OCI-LY3 (cell line): ENCODE data around the gene ACOXL.

Experiments
- H2AFZ ChIP-seq: fragments of 200-600, 300-600 bp; shearing (Covaris generic); 2 replicates; pipeline ENCODE4 v1.6.0; 2014; ENCODE audit warnings: antibody characterized with exemption, low read depth, low read length
- H3K27ac ChIP-seq: fragments of 200-600, 300-600 bp; sonication (generic); 2 replicates; pipeline ENCODE4 v1.5.1; 2014; ENCODE audit warnings: mild to moderate bottlenecking, low read length, moderate library complexity, mixed read lengths
- H3K27me3 ChIP-seq: fragments of 200-600, 300-600 bp; sonication (generic); 2 replicates; pipeline ENCODE4 v1.6.1; 2014; ENCODE audit warnings: low read depth, low read length, mixed read lengths
- H3K36me3 ChIP-seq: fragments of 200-600, 300-600 bp; sonication (generic); replicated peaks from 2 replicates; pipeline ENCODE3; 2014; ENCODE audit warnings: low read depth, low read length, mixed read lengths
- H3K4me1 ChIP-seq: fragments of 300-600, 200-600 bp; sonication (generic); 2 replicates; pipeline ENCODE4 v1.6.1; 2014; ENCODE audit warnings: low read length, mixed read lengths
- H3K4me2 ChIP-seq: fragments of 200-600, 300-600 bp; sonication (generic); 2 replicates; pipeline ENCODE4 v1.6.1; 2014; ENCODE audit warnings: low read length, mixed read lengths
- H3K4me3 ChIP-seq: fragments of 300-600, 200-600 bp; sonication (generic); 2 replicates; pipeline ENCODE4 v1.5.1; 2014; ENCODE audit warnings: antibody characterized with exemption, mild to moderate bottlenecking, low read length, moderate library complexity
- H3K79me2 ChIP-seq: fragments of 300-600, 200-600 bp; shearing (Covaris generic); 2 replicates; pipeline ENCODE4 v1.6.1; 2014; ENCODE audit warnings: mild to moderate bottlenecking, low read length, mixed read lengths
- H3K9ac ChIP-seq: fragments of 300-600, 200-600 bp; shearing (Covaris generic); 2 replicates; pipeline ENCODE4 v1.6.0; 2014; ENCODE audit warnings: mild to moderate bottlenecking, low read length, moderate library complexity
- H3K9me3 ChIP-seq: fragments of 200-600, 300-600 bp; shearing (Covaris generic); 2 replicates; pipeline ENCODE4 v1.6.1; 2014; ENCODE audit warnings: low read length, mixed read lengths; ENCODE audit not compliant: insufficient read depth
- H4K20me1 ChIP-seq: fragments of 200-600, 300-600 bp; sonication (generic); 2 replicates; pipeline ENCODE4 v1.6.1; 2016; ENCODE audit warnings: low read length, mixed read lengths; ENCODE audit not compliant: insufficient read depth
- EZH2phosphoT487 ChIP-seq: fragments of 200-600 bp; shearing (Covaris generic); IDR thresholded peaks from 2 replicates; pipeline ENCODE4 v1.6.1; 2018; ENCODE audit warnings: antibody characterized with exemption, mixed run types, low read depth
- TF ChIP-seq, protein P1 (sequence below): fragments of 200-600, 300-600 bp; sonication (generic); IDR thresholded peaks from 2 replicates; pipeline ENCODE4 v1.5.1; 2014; ENCODE audit warnings: antibody characterized with exemption, low read length, low read depth

The ACOXL gene

DNA sequence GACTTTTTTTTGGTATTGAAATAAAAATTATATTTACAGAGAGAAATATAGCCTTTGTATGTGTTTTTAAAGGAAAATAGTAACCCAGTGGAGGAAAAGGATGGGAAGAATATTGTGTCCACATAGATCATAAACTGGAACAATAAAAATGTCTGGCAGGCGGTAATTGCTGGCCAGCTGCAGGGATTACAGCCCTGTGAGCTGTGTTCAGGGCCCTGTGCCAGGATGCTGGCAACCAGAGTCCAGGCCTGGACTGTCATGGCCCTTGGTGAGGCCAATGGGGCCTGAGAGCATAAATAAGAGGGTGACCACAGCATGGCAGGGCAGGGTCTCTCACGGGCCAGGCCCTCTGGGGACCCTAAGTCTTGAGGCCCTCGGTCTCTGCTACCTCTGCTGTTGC is 171.2 kb downstream of the ACOXL start:
- Histone ChIP-seq H3K9me3 (no peaks in the 10 kb centered on the region), H3K36me3 (no peaks in the 10 kb centered on the region), H3K9ac (no peak overlapping the region), H3K4me2 (no peak overlapping the region), H3K4me3 (no peak overlapping the region), H3K79me2 (no peaks in the 10 kb centered on the region), H3K27me3 (peaks cover 33% of the 10 kb centered on the region), H3K4me1 (no peaks in the 10 kb centered on the region), H2AFZ (no peak overlapping the region), H4K20me1 (no peaks in the 10 kb centered on the region), H3K27ac (no peak overlapping the region)
- TF ChIP-seq EZH2phosphoT487 = no peak

- Histone ChIP-seq H4K20me1 (no peaks in the 10 kb centered on the region), H3K79me2 (no peaks in the 10 kb centered on the region), H3K4me2 (no peak overlapping the region), H3K27ac (no peak overlapping the region), H3K4me1 (no peaks in the 10 kb centered on the region), H2AFZ (no peak overlapping the region), H3K4me3 (no peak overlapping the region), H3K9me3 (no peaks in the 10 kb centered on the region), H3K27me3 (peaks cover 36% of the 10 kb centered on the region), H3K36me3 (no peaks in the 10 kb centered on the region), H3K9ac (no peak overlapping the region)
- TF ChIP-seq, protein P1, sequence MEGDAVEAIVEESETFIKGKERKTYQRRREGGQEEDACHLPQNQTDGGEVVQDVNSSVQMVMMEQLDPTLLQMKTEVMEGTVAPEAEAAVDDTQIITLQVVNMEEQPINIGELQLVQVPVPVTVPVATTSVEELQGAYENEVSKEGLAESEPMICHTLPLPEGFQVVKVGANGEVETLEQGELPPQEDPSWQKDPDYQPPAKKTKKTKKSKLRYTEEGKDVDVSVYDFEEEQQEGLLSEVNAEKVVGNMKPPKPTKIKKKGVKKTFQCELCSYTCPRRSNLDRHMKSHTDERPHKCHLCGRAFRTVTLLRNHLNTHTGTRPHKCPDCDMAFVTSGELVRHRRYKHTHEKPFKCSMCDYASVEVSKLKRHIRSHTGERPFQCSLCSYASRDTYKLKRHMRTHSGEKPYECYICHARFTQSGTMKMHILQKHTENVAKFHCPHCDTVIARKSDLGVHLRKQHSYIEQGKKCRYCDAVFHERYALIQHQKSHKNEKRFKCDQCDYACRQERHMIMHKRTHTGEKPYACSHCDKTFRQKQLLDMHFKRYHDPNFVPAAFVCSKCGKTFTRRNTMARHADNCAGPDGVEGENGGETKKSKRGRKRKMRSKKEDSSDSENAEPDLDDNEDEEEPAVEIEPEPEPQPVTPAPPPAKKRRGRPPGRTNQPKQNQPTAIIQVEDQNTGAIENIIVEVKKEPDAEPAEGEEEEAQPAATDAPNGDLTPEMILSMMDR = no peak
- TF ChIP-seq EZH2phosphoT487 = no peak
These were observed 171.9 kb downstream of the ACOXL start for GRCh38 chr2:110904116-110904778.

- Histone ChIP-seq H3K9ac (no peak overlapping the region), H3K4me1 (no peaks in the 10 kb centered on the region), H3K4me2 (no peak overlapping the region), H3K27ac (no peak overlapping the region), H3K79me2 (no peaks in the 10 kb centered on the region), H3K27me3 (peaks cover 38% of the 10 kb centered on the region), H4K20me1 (no peaks in the 10 kb centered on the region), H3K4me3 (no peak overlapping the region), H3K36me3 (no peaks in the 10 kb centered on the region), H3K9me3 (no peaks in the 10 kb centered on the region), H2AFZ (no peak overlapping the region)
- TF ChIP-seq, protein P1 = no peak
- no peak for TF ChIP-seq EZH2phosphoT487
These were observed 172.4 kb downstream of the ACOXL start for GRCh38 chr2:110904779-110905148.

GRCh38 chr2:110905217-110905616 is 172.8 kb downstream of the ACOXL start:
- Histone ChIP-seq H3K79me2 (no peaks in the 10 kb centered on the region), H3K27me3 (peaks cover 43% of the 10 kb centered on the region), H2AFZ (no peak overlapping the region), H3K4me2 (no peak overlapping the region), H3K4me1 (peaks cover 4% of the 10 kb centered on the region), H3K9ac (no peak overlapping the region), H3K4me3 (no peak overlapping the region), H3K9me3 (no peaks in the 10 kb centered on the region), H3K36me3 (no peaks in the 10 kb centered on the region), H3K27ac (no peak overlapping the region), H4K20me1 (no peaks in the 10 kb centered on the region)
- TF ChIP-seq, protein P1 = no peak
- TF ChIP-seq EZH2phosphoT487 = no peak
